Measurements from ENCODE around the gene R3HDM1. TPM values are rescaled to one million over a fixed set of nuclear protein-coding genes. Genes with fewer than 3 reads are reported as not detected.

R3HDM1 gene
- total RNA-seq, 2 experiments from 2014 or later = 28.7 to 111 TPM

GRCh38 chr2:135636982-135637381, 105.7 kb downstream of the R3HDM1 start:
- no peaks in the 10 kb centered on the region for H3K9me2 ChIP-seq (ENCODE audit: insufficient read depth, low read length)
- H3K9me3 ChIP-seq (ENCODE audit: low read length) = no peaks in the 10 kb centered on the region
- H4K20me1 ChIP-seq (ENCODE audit: insufficient read depth, low read length) = no peaks in the 10 kb centered on the region
- no peak overlapping the region for H3K4me2 ChIP-seq (ENCODE audit: low read length)
- intact Hi-C loops (cut with micrococcal nuclease; ENCODE audit: unreplicated experiment) = no loop called here
- DNase-seq (ENCODE audit: low spot score) = no peak
- peaks cover 94% of the 10 kb centered on the region for H3K36me3 ChIP-seq (ENCODE audit: insufficient read depth, low read length)
- CTCF ChIA-PET (ENCODE audit: unreplicated experiment) = no interaction called here
- no peaks in the 10 kb centered on the region for H3K79me2 ChIP-seq (ENCODE audit: insufficient read depth, low read depth, low read length)
- no TSS peak for BruUV-seq (replicated peaks)
- no peak overlapping the region for H3K4me3 ChIP-seq (ENCODE audit: low read depth, low read length, poor library complexity, severe bottlenecking)
- H3K27ac ChIP-seq (ENCODE audit: low read depth, low read length, poor library complexity, severe bottlenecking) = no peak overlapping the region
- POLR2A ChIA-PET = interaction anchor here (0.5 to 1.0 kb wide), 3 partner anchors 17 to 230 kb away, joined by 3 to 5 read pairs (median 3); no protein-coding TSS in a partner anchor
- no peak overlapping the region for H2AFZ ChIP-seq (ENCODE audit: low read length)
- no peaks in the 10 kb centered on the region for H3K4me1 ChIP-seq (ENCODE audit: insufficient read depth, low read length, poor library complexity, severe bottlenecking)
- TF ChIP-seq, protein P1, sequence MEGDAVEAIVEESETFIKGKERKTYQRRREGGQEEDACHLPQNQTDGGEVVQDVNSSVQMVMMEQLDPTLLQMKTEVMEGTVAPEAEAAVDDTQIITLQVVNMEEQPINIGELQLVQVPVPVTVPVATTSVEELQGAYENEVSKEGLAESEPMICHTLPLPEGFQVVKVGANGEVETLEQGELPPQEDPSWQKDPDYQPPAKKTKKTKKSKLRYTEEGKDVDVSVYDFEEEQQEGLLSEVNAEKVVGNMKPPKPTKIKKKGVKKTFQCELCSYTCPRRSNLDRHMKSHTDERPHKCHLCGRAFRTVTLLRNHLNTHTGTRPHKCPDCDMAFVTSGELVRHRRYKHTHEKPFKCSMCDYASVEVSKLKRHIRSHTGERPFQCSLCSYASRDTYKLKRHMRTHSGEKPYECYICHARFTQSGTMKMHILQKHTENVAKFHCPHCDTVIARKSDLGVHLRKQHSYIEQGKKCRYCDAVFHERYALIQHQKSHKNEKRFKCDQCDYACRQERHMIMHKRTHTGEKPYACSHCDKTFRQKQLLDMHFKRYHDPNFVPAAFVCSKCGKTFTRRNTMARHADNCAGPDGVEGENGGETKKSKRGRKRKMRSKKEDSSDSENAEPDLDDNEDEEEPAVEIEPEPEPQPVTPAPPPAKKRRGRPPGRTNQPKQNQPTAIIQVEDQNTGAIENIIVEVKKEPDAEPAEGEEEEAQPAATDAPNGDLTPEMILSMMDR (conservative IDR thresholded peaks at IDR 0.05; ENCODE audit: low read length) = no peak
- TF ChIP-seq EZH2phosphoT487 (IDR thresholded peaks at IDR 0.05; ENCODE audit: borderline replicate concordance, low read depth, low read length) = no peak

DNA sequence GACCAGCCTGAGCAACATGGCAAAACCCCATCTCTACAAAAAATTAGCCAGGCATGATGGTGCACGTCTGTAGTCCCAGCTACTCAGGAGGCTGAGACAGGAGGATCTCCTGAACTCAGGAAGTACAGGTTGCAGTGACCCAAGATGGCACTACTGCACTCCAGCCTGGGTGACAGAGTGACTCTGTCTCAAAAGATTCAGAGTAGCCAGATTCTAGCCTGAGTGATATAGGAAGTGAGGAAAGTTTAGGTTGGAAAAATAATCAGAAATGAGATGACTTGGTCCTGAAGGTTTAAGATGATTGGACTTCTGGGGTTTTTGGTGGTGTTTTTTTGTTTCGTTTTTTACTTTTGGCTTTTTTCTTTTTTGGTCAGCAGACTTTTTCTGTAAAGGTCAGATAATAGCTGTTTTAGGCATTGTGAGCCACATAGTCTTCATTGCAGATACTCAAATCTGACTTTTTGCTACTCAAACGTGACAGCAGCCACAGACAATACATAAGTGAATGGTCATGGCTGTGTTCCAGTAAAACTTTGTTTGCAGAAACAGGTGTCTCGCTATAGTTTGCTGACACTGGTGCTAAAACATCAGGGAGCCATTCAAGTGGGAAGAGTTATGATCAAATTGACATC, 106.3 kb downstream of the R3HDM1 start:
- CTCF ChIA-PET (ENCODE audit: unreplicated experiment) = no interaction called here
- no peak for DNase-seq (ENCODE audit: low spot score)
- H3K9me3 ChIP-seq (ENCODE audit: low read length) = no peaks in the 10 kb centered on the region
- intact Hi-C loops (cut with micrococcal nuclease; ENCODE audit: unreplicated experiment) = no loop called here
- no peaks in the 10 kb centered on the region for H3K9me2 ChIP-seq (ENCODE audit: insufficient read depth, low read length)
- no peak overlapping the region for H2AFZ ChIP-seq (ENCODE audit: low read length)
- H3K4me2 ChIP-seq (ENCODE audit: low read length) = no peak overlapping the region
- H3K4me3 ChIP-seq (ENCODE audit: low read depth, low read length, poor library complexity, severe bottlenecking) = no peak overlapping the region
- no peaks in the 10 kb centered on the region for H4K20me1 ChIP-seq (ENCODE audit: insufficient read depth, low read length)
- H3K79me2 ChIP-seq (ENCODE audit: insufficient read depth, low read depth, low read length) = no peaks in the 10 kb centered on the region
- no TSS peak for BruUV-seq (replicated peaks)
- TF ChIP-seq, protein P1 (conservative IDR thresholded peaks at IDR 0.05; ENCODE audit: low read length) = no peak
- no peak for TF ChIP-seq EZH2phosphoT487 (IDR thresholded peaks at IDR 0.05; ENCODE audit: borderline replicate concordance, low read depth, low read length)
- peaks cover 94% of the 10 kb centered on the region for H3K36me3 ChIP-seq (ENCODE audit: insufficient read depth, low read length)
- POLR2A ChIA-PET = interaction anchor here (0.5 kb wide), 1 partner anchor 230 kb away, joined by 3 read pairs; no protein-coding TSS in a partner anchor
- no peaks in the 10 kb centered on the region for H3K4me1 ChIP-seq (ENCODE audit: insufficient read depth, low read length, poor library complexity, severe bottlenecking)
- no peak overlapping the region for H3K27ac ChIP-seq (ENCODE audit: low read depth, low read length, poor library complexity, severe bottlenecking)

DNA sequence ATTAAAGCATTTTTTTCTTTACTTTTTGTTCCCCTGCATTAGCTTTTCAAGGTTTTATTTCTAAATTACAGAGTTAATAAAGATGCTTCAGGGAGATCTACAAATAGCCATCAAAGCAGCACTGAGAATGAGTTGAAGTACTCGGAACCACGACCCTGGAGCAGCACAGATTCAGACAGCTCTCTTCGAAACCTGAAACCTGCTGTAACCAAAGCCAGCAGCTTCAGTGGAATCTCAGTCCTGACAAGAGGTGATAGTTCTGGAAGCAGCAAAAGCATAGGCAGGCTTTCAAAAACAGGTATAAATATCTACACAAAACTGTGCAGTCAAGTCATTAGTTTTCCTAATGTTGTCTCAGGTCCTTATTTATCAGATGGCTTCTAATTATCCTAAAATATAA, 107.5 kb downstream of the R3HDM1 start:
- TF ChIP-seq EZH2phosphoT487 (IDR thresholded peaks at IDR 0.05; ENCODE audit: borderline replicate concordance, low read depth, low read length) = no peak
- TF ChIP-seq, protein P1 (conservative IDR thresholded peaks at IDR 0.05; ENCODE audit: low read length) = no peak

More for the DNA sequence above, 107.5 kb downstream of the R3HDM1 start:
- POLR2A ChIA-PET = interaction anchor here (0.8 kb wide), 1 partner anchor 8 kb away, joined by 3 read pairs; no protein-coding TSS in a partner anchor
- Histone ChIP-seq H3K4me1 (ENCODE audit: insufficient read depth, low read length, poor library complexity, severe bottlenecking) (no peaks in the 10 kb centered on the region), H3K9me2 (ENCODE audit: insufficient read depth, low read length) (no peaks in the 10 kb centered on the region), H3K4me2 (ENCODE audit: low read length) (no peak overlapping the region), H2AFZ (ENCODE audit: low read length) (no peak overlapping the region), H3K27ac (ENCODE audit: low read depth, low read length, poor library complexity, severe bottlenecking) (no peak overlapping the region), H3K4me3 (ENCODE audit: low read depth, low read length, poor library complexity, severe bottlenecking) (no peak overlapping the region), H3K79me2 (ENCODE audit: insufficient read depth, low read depth, low read length) (no peaks in the 10 kb centered on the region), H4K20me1 (ENCODE audit: insufficient read depth, low read length) (no peaks in the 10 kb centered on the region), H3K36me3 (ENCODE audit: insufficient read depth, low read length) (peaks cover 97% of the 10 kb centered on the region), H3K9me3 (ENCODE audit: low read length) (no peaks in the 10 kb centered on the region)
- intact Hi-C loops (cut with micrococcal nuclease; ENCODE audit: unreplicated experiment) = no loop called here
- CTCF ChIA-PET (ENCODE audit: unreplicated experiment) = no interaction called here
- no TSS peak for BruUV-seq (replicated peaks)
- DNase-seq (ENCODE audit: low spot score) = no peak
